ENCODE results near the gene CERS4.

- TF ChIP-seq EZH2 (IDR thresholded peaks at IDR 0.05; ENCODE audit: borderline replicate concordance, insufficient read depth, low read depth, low read length, poor library complexity, severe bottlenecking) (no peak), CTCF (IDR thresholded peaks at IDR 0.05) (no peak)
Measured at GRCh38 chr19:8221161-8221560, 12.0 kb downstream of the CERS4 start.
